Measurements from ENCODE around the gene KIF13A.
A peak's percentile ranks its signal among the peaks of the same experiment; 100 is the strongest.
"Not testable (repeated sequence)": the region's sequence is repeated elsewhere in the genome, so short reads cannot be mapped to it uniquely, and the experiment has no call there.

The KIF13A gene

GRCh38 chr6:17921454-17921853 is 66.0 kb downstream of the KIF13A start:
- H3K9me3 Mint-ChIP-seq: peaks cover 0 to 2% of the 10 kb centered on the region in 2 donors
- no peak for DNase-seq
- no peak overlapping the region for H3K4me3 Mint-ChIP-seq
- no peaks in the 10 kb centered on the region for H3K27me3 Mint-ChIP-seq
- H3K36me3 Mint-ChIP-seq: no peaks in the 10 kb centered on the region
- H3K4me1 Mint-ChIP-seq: peaks cover 1 to 5% of the 10 kb centered on the region in 2 donors
- ATAC-seq (replicated peaks): no peak
- no peak overlapping the region for H3K27ac Mint-ChIP-seq

DNA sequence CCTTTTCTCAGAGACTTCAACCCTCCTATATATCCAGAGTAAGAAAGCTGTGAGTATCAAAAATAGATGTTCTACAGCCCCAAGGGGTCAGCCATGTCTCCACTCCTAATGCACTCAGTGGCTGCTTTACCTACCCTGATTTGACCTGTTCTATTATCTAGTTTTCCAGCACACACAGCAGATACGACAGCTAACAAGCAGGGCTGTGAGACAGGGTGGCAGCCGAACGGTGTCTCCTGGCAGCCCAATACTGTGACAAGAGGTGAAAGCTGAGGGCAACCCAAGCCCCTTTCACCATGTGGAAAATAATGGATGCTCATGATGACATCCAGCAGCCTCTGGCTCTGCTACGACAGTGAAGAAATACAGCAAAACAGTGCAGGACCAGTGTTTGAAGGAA is 67.9 kb downstream of the KIF13A start:
- ATAC-seq (replicated peaks) (no peak), DNase-seq (no peak)
- H3K4me1 Mint-ChIP-seq: peaks cover 1 to 9% of the 10 kb centered on the region in 2 donors
- no peak overlapping the region for H3K27ac Mint-ChIP-seq
- no peak overlapping the region for H3K4me3 Mint-ChIP-seq
- no peaks in the 10 kb centered on the region for H3K36me3 Mint-ChIP-seq
- H3K27me3 Mint-ChIP-seq: no peaks in the 10 kb centered on the region
- H3K9me3 Mint-ChIP-seq: peaks cover 0 to 2% of the 10 kb centered on the region in 2 donors

DNA sequence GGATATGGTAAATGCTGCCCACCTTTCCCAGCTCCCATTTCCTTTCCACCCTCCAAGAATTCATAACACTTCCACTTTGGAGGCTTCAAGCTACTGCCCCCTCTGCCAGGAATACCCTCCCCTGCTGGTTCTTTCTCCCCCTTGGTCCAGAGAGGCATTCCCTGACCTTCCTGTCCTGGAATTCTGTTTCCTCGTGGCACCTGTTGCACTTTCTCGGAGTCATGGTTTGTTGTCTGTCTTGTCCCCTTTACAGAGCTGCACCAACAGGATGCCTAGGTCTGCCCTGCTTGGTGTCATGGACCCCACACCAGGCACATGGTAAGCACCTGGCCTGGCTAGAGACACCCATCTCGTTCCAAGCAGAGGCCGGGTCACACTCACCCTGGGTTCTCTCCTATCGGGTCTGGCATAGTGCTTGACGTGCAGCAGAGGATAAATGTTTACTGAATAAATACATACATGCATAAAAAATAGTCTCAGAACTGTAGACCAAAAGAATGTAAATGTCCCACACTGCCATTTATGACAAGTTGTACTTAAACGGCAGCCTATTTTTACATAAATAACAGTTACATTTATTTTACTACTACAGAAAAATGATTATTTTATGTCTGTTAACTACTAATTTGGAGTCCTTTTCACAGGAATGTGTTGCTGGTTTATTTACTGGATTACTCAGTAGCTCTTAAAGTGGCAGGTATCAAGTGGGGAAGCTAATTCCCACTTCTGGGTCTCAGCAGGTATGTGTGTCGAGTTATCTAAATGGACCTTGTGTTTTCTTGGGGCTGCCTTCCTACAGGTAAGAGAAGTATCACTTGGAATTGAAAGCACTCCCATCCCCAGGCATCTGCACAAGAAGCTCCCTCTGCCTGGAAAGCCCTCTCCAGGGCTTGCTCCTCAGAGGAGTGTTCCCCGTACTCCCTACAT is 69.3 kb downstream of the KIF13A start:
- peaks cover 0 to 2% of the 10 kb centered on the region in 2 donors for H3K9me3 Mint-ChIP-seq
- DNase-seq (no peak), ATAC-seq (replicated peaks) (no peak)

DNA sequence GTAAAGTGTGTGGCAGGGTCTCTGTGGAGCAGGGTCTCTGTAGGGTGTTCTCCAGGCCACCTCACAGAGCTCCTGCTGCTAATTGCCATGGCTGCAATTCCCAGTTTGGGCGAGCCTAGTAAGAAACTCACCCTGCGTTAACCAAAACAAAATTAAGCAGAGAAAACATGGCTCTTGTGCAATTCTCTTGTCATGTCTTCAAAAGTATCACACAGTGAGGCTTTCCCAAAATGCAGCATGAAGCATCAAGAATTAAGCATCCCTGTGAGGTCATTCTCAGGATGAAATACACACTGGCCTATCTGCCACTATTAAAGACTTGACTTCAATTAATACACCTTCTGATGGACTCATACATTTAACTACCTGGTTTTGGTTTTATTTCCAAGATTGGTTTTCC is 72.8 kb downstream of the KIF13A start:
- H3K27ac Mint-ChIP-seq: no peak overlapping the region
- H3K4me1 Mint-ChIP-seq: peaks cover 1 to 9% of the 10 kb centered on the region in 2 donors
- H3K4me3 Mint-ChIP-seq: no peak overlapping the region
- peaks cover 0 to 2% of the 10 kb centered on the region in 2 donors for H3K9me3 Mint-ChIP-seq
- no peak for ATAC-seq (replicated peaks)
- no peak for DNase-seq
- H3K36me3 Mint-ChIP-seq: no peaks in the 10 kb centered on the region
- no peaks in the 10 kb centered on the region for H3K27me3 Mint-ChIP-seq

More for the DNA sequence above, 69.3 kb downstream of the KIF13A start:
- no peak overlapping the region for H3K4me3 Mint-ChIP-seq
- no peak overlapping the region for H3K27ac Mint-ChIP-seq
- peaks cover 1 to 9% of the 10 kb centered on the region in 2 donors for H3K4me1 Mint-ChIP-seq
- no peaks in the 10 kb centered on the region for H3K27me3 Mint-ChIP-seq
- no peaks in the 10 kb centered on the region for H3K36me3 Mint-ChIP-seq

DNA sequence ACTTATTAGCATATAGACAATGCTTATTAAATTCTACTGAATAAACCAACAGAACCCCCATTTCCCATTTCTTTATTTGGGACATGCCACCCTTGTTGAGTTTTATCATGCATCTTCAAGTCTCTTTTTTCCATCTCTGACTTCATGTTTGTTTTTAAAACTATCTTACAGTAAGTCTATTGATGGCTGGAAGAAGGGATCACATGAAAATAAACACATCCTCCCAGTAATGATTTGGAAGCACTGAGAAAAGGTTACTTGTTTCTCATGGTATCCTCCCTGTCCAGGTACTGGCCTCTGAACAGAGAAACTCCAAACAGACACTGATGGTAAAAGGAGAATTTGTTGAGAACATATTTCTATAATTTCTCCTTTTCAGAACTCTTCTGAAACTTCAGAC is 74.9 kb downstream of the KIF13A start:
- Mint-ChIP-seq H3K27me3 (no peaks in the 10 kb centered on the region), H3K27ac (no peak overlapping the region), H3K36me3 (peaks cover 0 to 3% of the 10 kb centered on the region in 2 donors), H3K4me3 (no peak overlapping the region), H3K9me3 (no peaks in the 10 kb centered on the region), H3K4me1 (peaks cover 10 to 22% of the 10 kb centered on the region in 2 donors)
- ATAC-seq (replicated peaks): no peak
- no peak for DNase-seq

- not testable (repeated sequence) for H3K4me3 Mint-ChIP-seq; DNase-seq; H3K27me3 Mint-ChIP-seq; H3K9me3 Mint-ChIP-seq; H3K27ac Mint-ChIP-seq; ATAC-seq (replicated peaks); H3K36me3 Mint-ChIP-seq
- H3K4me1 Mint-ChIP-seq: peaks cover 12 to 25% of the 10 kb centered on the region in 2 donors
Measured at GRCh38 chr6:17911656-17912055, 75.8 kb downstream of the KIF13A start.

DNA sequence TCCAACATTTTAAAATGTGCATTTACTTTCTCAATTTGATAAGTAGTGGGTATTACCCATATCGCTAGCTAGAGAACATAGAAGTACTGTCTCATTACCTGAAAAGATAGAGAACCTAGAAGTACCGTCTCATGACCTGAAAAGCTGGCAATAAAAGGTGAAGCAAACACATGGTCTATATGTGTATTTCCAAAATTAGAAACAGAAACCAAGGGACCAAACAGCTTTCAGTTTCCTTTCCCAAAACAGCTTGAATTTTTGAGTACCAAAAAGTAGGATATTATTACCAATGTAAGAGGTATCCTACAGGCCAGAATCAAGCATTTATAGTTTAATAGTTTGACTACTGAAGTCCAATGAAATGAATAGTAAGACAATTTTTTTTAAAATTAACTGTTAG is 77.2 kb downstream of the KIF13A start:
- DNase-seq (no peak), ATAC-seq (replicated peaks) (no peak)
- Mint-ChIP-seq H3K27me3 (no peaks in the 10 kb centered on the region), H3K36me3 (peaks cover 0 to 3% of the 10 kb centered on the region in 2 donors), H3K4me3 (no peak overlapping the region), H3K27ac (no peak overlapping the region), H3K4me1 (peaks cover 14 to 23% of the 10 kb centered on the region in 2 donors), H3K9me3 (no peaks in the 10 kb centered on the region)

DNA sequence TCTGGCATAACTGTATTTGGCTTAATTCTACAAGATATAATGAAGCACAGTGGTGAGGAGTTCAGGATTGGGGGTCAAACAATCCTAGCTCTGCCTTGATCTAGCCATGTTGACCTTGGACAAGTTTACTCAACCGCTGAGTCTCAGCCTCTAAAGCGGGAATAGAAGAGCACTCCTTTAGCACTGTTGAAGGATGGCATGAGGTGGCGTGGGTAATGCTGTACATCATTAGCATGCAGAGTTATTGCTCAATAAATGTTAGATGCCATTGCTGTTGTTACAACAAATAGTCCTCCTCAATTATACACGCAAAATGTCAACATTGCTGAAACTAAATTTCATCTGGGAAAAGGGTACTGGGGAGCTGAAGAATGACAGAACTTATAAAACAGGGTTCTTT is 78.6 kb downstream of the KIF13A start:
- H3K36me3 Mint-ChIP-seq: peaks cover 0 to 3% of the 10 kb centered on the region in 2 donors
- peaks cover 14 to 23% of the 10 kb centered on the region in 2 donors for H3K4me1 Mint-ChIP-seq
- no peak overlapping the region for H3K27ac Mint-ChIP-seq
- no peaks in the 10 kb centered on the region for H3K27me3 Mint-ChIP-seq
- ATAC-seq (replicated peaks): no peak
- H3K4me3 Mint-ChIP-seq: no peak overlapping the region
- no peaks in the 10 kb centered on the region for H3K9me3 Mint-ChIP-seq
- no peak for DNase-seq

GRCh38 chr6:17907406-17908229 is 79.8 kb downstream of the KIF13A start:
- peak; percentile 15 for DNase-seq
- no peaks in the 10 kb centered on the region for H3K27me3 Mint-ChIP-seq
- H3K9me3 Mint-ChIP-seq: peaks cover 0 to 3% of the 10 kb centered on the region in 2 donors
- H3K36me3 Mint-ChIP-seq: peaks cover 0 to 3% of the 10 kb centered on the region in 2 donors
- peaks cover 14 to 24% of the 10 kb centered on the region in 2 donors for H3K4me1 Mint-ChIP-seq
- peak; percentile 88 to 93 for ATAC-seq (replicated peaks)
- peak overlapping the region in 1 of 2 donors; percentile 57 for H3K4me3 Mint-ChIP-seq
- H3K27ac Mint-ChIP-seq: peak overlapping the region; percentile 42

GRCh38 chr6:17905611-17906592 is 81.5 kb downstream of the KIF13A start:
- DNase-seq: no peak
- Mint-ChIP-seq H3K27me3 (no peaks in the 10 kb centered on the region), H3K9me3 (peaks cover 0 to 5% of the 10 kb centered on the region in 2 donors), H3K4me3 (no peak overlapping the region), H3K36me3 (peaks cover 3% of the 10 kb centered on the region in 2 donors), H3K27ac (no peak overlapping the region), H3K4me1 (peaks cover 14 to 27% of the 10 kb centered on the region in 2 donors)
- ATAC-seq (replicated peaks): no peak

GRCh38 chr6:17904491-17905120 is 82.8 kb downstream of the KIF13A start:
- H3K4me1 Mint-ChIP-seq: peaks cover 14 to 36% of the 10 kb centered on the region in 2 donors
- ATAC-seq (replicated peaks): no peak
- no peak overlapping the region for H3K4me3 Mint-ChIP-seq
- peaks cover 3% of the 10 kb centered on the region in 2 donors for H3K36me3 Mint-ChIP-seq
- no peak overlapping the region for H3K27ac Mint-ChIP-seq
- H3K9me3 Mint-ChIP-seq: peaks cover 0 to 5% of the 10 kb centered on the region in 2 donors
- DNase-seq: no peak
- H3K27me3 Mint-ChIP-seq: no peaks in the 10 kb centered on the region

GRCh38 chr6:17902974-17903373 is 84.5 kb downstream of the KIF13A start:
- H3K9me3 Mint-ChIP-seq: peaks cover 0 to 6% of the 10 kb centered on the region in 2 donors
- H3K36me3 Mint-ChIP-seq: peaks cover under 1 to 3% of the 10 kb centered on the region in 2 donors
- H3K4me3 Mint-ChIP-seq: no peak overlapping the region
- ATAC-seq (replicated peaks) (no peak), DNase-seq (no peak)
- peaks cover 10 to 28% of the 10 kb centered on the region in 2 donors for H3K4me1 Mint-ChIP-seq
- no peaks in the 10 kb centered on the region for H3K27me3 Mint-ChIP-seq
- no peak overlapping the region for H3K27ac Mint-ChIP-seq

DNA sequence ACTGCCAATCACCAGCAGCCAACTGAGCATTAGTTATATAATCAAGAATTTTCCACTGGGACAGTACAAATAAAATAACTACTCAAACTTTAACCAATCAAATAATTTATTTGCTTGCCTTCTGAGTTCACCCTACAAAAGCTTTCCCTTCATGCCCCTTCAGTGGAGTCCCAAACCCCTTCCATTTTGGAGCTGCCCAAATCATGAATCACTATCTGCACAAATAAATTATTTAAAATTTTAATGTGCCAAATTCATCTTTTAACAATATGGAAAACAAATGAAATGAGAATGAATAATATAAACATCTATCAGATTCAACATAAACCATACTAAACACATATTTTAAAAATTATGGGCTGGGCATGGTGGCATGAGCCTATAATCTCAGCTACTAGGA is 85.9 kb downstream of the KIF13A start:
- Mint-ChIP-seq H3K27ac (no peak overlapping the region), H3K4me3 (no peak overlapping the region), H3K4me1 (peaks cover under 1 to 16% of the 10 kb centered on the region in 2 donors), H3K27me3 (no peaks in the 10 kb centered on the region), H3K36me3 (peaks cover 13 to 15% of the 10 kb centered on the region in 2 donors), H3K9me3 (peaks cover 10 to 14% of the 10 kb centered on the region in 2 donors)
- ATAC-seq (replicated peaks) (no peak), DNase-seq (no peak)
